HEK293 (cell line): ENCODE results near the gene CD40LG.

Experiments
- CTCF ChIA-PET: fragments of 350-600 bp; formaldehyde crosslinking; extraction: SDS; loops from one replicate; lab custom pipeline; 2021; ENCODE audit warnings: antibody characterized with exemption; lab: Yijun Ruan, JAX
- POLR2A ChIA-PET: fragments of 300-600 bp; formaldehyde crosslinking; extraction: SDS; loops from one replicate; lab custom pipeline; 2020; ENCODE audit warnings: antibody characterized with exemption, inconsistent platforms; lab: Yijun Ruan, JAX
- H3K27ac ChIP-seq: fragments of 200-500 bp; sonication (Bioruptor generic); 2 replicates; pipeline ENCODE4 v1.5.1; 2014; ENCODE audit warnings: low read depth, low read length, control low read depth, inconsistent platforms; ENCODE audit errors: extremely low read depth
- H3K36me3 ChIP-seq, 2 experiments: fragments of 200-500 bp in 1 of 2; sonication (Bioruptor generic) in 1 of 2; 1 replicate in 1 of 2; 2 replicates in 1 of 2; pipeline ENCODE4 v1.5.1; 2014 to 2017; ENCODE audit warnings: inconsistent platforms in 2 of 2, low read length in 2 of 2; ENCODE audit not compliant: control insufficient read depth in 2 of 2, insufficient read depth in 1 of 2
- H3K4me1 ChIP-seq: fragments of 200-500 bp; sonication (Bioruptor generic); 2 replicates; pipeline ENCODE4 v1.5.1; 2014; ENCODE audit warnings: mild to moderate bottlenecking, low read length, inconsistent platforms; ENCODE audit not compliant: control insufficient read depth, insufficient read depth
- H3K4me3 ChIP-seq: 2 replicates; pipeline ENCODE4 v1.5.1; 2011; ENCODE audit warnings: low read depth, mild to moderate bottlenecking, control low read depth, low read length, moderate library complexity
- H3K9me3 ChIP-seq: fragments of 200-500 bp; sonication (Bioruptor generic); 2 replicates; pipeline ENCODE4 v1.5.1; 2014; ENCODE audit warnings: low read depth, low read length, inconsistent platforms; ENCODE audit not compliant: control insufficient read depth, insufficient read depth
- ZFP37 ChIP-seq: fragments of 450-650 bp; formaldehyde crosslinking; IDR thresholded peaks from 2 replicates; pipeline ENCODE4 v1.5.1; 2016; ENCODE audit warnings: missing biosample characterization, missing genetic modification characterization
- ZFP41 ChIP-seq: fragments of 450-650 bp; formaldehyde crosslinking; IDR thresholded peaks from 2 replicates; pipeline ENCODE4 v1.5.1; 2016; ENCODE audit warnings: missing biosample characterization, missing genetic modification characterization, borderline replicate concordance
- ZNF19 ChIP-seq: fragments of 450-650 bp; formaldehyde crosslinking; IDR thresholded peaks from 2 replicates; pipeline ENCODE4; 2016; ENCODE audit warnings: missing biosample characterization, missing genetic modification characterization, low read depth
- ZNF37A ChIP-seq: fragments of 450-650 bp; IDR thresholded peaks from 2 replicates; pipeline ENCODE4 v1.5.1; 2018; ENCODE audit warnings: missing biosample characterization, missing genetic modification characterization
- ZNF391 ChIP-seq: fragments of 450-650 bp; formaldehyde crosslinking; IDR thresholded peaks from 2 replicates; pipeline ENCODE4 v1.5.1; 2016; ENCODE audit warnings: low read depth, missing biosample characterization, missing genetic modification characterization, borderline replicate concordance
- ZNF514 ChIP-seq: fragments of 450-650 bp; formaldehyde crosslinking; IDR thresholded peaks from 2 replicates; pipeline ENCODE4 v1.5.1; 2016; ENCODE audit warnings: missing biosample characterization, missing genetic modification characterization
- ZNF621 ChIP-seq: fragments of 450-650 bp; formaldehyde crosslinking; IDR thresholded peaks from 2 replicates; pipeline ENCODE4 v1.5.1; 2017; ENCODE audit warnings: missing biosample characterization, missing genetic modification characterization
- ZNF677 ChIP-seq: fragments of 450-650 bp; IDR thresholded peaks from 2 replicates; pipeline ENCODE4 v1.5.0; 2018; ENCODE audit warnings: missing biosample characterization, mild to moderate bottlenecking, missing genetic modification characterization, moderate library complexity
- ZSCAN16 ChIP-seq: fragments of 450-650 bp; formaldehyde crosslinking; IDR thresholded peaks from 2 replicates; pipeline ENCODE4 v1.5.1; 2016; ENCODE audit warnings: missing biosample characterization, missing genetic modification characterization
- TF ChIP-seq, protein P1 (sequence below): fragments of 450-650 bp; formaldehyde crosslinking; IDR thresholded peaks from 2 replicates; pipeline ENCODE4 v1.5.1; 2016; ENCODE audit warnings: missing biosample characterization, missing genetic modification characterization
- TF ChIP-seq, protein P2 (sequence below): fragments of 450-650 bp; formaldehyde crosslinking; IDR thresholded peaks from 2 replicates; pipeline ENCODE4 v1.5.1; 2016; ENCODE audit warnings: missing biosample characterization, missing genetic modification characterization, borderline replicate concordance
- TF ChIP-seq, protein P3 (sequence below): sonication (generic); formaldehyde crosslinking; IDR thresholded peaks from 2 replicates; pipeline ENCODE4 v1.8.1; 2022; ENCODE audit warnings: mild to moderate bottlenecking, moderate library complexity, missing genetic modification reagents
- TF ChIP-seq, protein P4 (sequence below): fragments of 450-650 bp; formaldehyde crosslinking; IDR thresholded peaks from 2 replicates; pipeline ENCODE4 v1.5.1; 2016; ENCODE audit warnings: missing biosample characterization, missing genetic modification characterization
- TF ChIP-seq, protein P5 (sequence below): fragments of 450-650 bp; formaldehyde crosslinking; IDR thresholded peaks from 2 replicates; pipeline ENCODE4 v1.5.1; 2016; ENCODE audit warnings: missing biosample characterization, missing genetic modification characterization, borderline replicate concordance
- TF ChIP-seq, protein P6 (sequence below): fragments of 450-650 bp; formaldehyde crosslinking; IDR thresholded peaks from 2 replicates; pipeline ENCODE4 v1.5.0; 2017; ENCODE audit warnings: missing biosample characterization, missing genetic modification characterization, borderline replicate concordance

CD40LG gene

DNA sequence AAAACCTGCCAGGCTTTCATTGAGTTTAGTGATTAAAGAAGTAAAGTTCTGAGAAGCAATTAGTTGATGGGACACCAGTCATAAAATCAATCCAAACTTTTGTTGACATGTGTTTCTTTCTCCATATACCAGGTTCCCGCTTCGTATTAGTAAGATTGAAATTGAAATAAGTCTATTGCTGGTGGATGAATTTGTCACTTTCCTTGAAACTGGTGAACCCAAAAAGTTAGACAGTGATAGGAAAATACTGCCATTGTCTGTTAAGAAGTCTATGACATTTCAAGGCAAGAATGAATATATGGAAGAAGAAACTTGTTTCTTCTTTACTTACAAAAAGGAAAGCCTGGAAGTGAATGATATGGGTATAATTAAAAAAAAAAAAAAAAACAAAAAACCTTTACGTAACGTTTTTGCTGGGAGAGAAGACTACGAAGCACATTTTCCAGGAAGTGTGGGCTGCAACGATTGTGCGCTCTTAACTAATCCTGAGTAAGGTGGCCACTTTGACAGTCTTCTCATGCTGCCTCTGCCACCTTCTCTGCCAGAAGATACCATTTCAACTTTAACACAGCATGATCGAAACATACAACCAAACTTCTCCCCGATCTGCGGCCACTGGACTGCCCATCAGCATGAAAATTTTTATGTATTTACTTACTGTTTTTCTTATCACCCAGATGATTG lies at the start of gene CD40LG:
Gene CD40LG (plus strand): TSS at position 482 of the 684 bp plus-strand sequence. CDS start 91 bp downstream, at position 573.
- TF ChIP-seq, protein P1, sequence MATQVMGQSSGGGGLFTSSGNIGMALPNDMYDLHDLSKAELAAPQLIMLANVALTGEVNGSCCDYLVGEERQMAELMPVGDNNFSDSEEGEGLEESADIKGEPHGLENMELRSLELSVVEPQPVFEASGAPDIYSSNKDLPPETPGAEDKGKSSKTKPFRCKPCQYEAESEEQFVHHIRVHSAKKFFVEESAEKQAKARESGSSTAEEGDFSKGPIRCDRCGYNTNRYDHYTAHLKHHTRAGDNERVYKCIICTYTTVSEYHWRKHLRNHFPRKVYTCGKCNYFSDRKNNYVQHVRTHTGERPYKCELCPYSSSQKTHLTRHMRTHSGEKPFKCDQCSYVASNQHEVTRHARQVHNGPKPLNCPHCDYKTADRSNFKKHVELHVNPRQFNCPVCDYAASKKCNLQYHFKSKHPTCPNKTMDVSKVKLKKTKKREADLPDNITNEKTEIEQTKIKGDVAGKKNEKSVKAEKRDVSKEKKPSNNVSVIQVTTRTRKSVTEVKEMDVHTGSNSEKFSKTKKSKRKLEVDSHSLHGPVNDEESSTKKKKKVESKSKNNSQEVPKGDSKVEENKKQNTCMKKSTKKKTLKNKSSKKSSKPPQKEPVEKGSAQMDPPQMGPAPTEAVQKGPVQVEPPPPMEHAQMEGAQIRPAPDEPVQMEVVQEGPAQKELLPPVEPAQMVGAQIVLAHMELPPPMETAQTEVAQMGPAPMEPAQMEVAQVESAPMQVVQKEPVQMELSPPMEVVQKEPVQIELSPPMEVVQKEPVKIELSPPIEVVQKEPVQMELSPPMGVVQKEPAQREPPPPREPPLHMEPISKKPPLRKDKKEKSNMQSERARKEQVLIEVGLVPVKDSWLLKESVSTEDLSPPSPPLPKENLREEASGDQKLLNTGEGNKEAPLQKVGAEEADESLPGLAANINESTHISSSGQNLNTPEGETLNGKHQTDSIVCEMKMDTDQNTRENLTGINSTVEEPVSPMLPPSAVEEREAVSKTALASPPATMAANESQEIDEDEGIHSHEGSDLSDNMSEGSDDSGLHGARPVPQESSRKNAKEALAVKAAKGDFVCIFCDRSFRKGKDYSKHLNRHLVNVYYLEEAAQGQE (tag by site-specific recombination), result no peak
- TF ChIP-seq, protein P2, sequence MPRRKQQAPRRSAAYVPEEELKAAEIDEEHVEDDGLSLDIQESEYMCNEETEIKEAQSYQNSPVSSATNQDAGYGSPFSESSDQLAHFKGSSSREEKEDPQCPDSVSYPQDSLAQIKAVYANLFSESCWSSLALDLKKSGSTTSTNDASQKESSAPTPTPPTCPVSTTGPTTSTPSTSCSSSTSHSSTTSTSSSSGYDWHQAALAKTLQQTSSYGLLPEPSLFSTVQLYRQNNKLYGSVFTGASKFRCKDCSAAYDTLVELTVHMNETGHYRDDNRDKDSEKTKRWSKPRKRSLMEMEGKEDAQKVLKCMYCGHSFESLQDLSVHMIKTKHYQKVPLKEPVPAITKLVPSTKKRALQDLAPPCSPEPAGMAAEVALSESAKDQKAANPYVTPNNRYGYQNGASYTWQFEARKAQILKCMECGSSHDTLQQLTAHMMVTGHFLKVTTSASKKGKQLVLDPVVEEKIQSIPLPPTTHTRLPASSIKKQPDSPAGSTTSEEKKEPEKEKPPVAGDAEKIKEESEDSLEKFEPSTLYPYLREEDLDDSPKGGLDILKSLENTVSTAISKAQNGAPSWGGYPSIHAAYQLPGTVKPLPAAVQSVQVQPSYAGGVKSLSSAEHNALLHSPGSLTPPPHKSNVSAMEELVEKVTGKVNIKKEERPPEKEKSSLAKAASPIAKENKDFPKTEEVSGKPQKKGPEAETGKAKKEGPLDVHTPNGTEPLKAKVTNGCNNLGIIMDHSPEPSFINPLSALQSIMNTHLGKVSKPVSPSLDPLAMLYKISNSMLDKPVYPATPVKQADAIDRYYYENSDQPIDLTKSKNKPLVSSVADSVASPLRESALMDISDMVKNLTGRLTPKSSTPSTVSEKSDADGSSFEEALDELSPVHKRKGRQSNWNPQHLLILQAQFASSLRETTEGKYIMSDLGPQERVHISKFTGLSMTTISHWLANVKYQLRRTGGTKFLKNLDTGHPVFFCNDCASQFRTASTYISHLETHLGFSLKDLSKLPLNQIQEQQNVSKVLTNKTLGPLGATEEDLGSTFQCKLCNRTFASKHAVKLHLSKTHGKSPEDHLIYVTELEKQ (tag by site-specific recombination), result no peak
- TF ChIP-seq ZNF19 (tag by site-specific recombination) (no peak), ZNF621 (tag by site-specific recombination) (no peak), ZNF677 (no peak), ZNF37A (tag by site-specific recombination) (no peak)
- H3K36me3 ChIP-seq, result no peaks in the 10 kb centered on the region
- ChIA-PET POLR2A (no interaction called here), CTCF (interaction anchor here (0.6 kb wide), 1 partner anchor 35 kb away, joined by 5 read pairs; no protein-coding TSS in a partner anchor)
- no peak within 1 kb of the TSS for H3K27ac ChIP-seq
- H3K4me3 ChIP-seq, result no peak within 1 kb of the TSS
- H3K9me3 ChIP-seq, result no peaks in the 10 kb centered on the region
- H3K4me1 ChIP-seq, result no peaks in the 10 kb centered on the region

DNA sequence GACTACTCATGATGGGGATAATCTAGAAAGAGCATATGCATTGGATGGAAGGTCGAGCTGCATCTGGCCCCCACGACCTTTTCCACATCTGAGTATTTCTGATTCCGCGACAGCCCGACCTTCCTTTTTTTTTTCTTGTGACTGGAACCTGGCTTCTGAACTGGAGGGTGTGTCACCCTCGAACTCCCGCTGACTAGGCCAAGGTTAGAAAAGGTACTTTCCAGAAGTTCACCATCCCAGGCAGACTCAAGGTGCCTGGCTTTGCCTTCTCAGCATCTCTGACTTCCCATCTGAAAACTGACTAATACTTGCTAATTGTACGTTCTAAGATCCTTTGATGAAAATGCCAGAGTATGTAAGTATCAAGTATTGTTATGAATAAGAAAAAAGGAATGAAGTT lies 49.3 kb upstream of the CD40LG start:
- H3K27ac ChIP-seq, result no peak overlapping the region
- H3K36me3 ChIP-seq, result no peaks in the 10 kb centered on the region
- no peaks in the 10 kb centered on the region for H3K4me1 ChIP-seq
- TF ChIP-seq ZSCAN16 (tag by site-specific recombination), result no peak
- TF ChIP-seq, protein P3, sequence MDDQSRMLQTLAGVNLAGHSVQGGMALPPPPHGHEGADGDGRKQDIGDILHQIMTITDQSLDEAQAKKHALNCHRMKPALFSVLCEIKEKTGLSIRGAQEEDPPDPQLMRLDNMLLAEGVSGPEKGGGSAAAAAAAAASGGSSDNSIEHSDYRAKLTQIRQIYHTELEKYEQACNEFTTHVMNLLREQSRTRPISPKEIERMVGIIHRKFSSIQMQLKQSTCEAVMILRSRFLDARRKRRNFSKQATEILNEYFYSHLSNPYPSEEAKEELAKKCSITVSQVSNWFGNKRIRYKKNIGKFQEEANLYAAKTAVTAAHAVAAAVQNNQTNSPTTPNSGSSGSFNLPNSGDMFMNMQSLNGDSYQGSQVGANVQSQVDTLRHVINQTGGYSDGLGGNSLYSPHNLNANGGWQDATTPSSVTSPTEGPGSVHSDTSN (CRISPR knock-in tag), result no peak
- no peak for TF ChIP-seq ZNF391
- no peak for TF ChIP-seq ZFP37 (tag by site-specific recombination)
- TF ChIP-seq, protein P4, sequence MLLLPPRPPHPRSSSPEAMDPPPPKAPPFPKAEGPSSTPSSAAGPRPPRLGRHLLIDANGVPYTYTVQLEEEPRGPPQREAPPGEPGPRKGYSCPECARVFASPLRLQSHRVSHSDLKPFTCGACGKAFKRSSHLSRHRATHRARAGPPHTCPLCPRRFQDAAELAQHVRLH (tag by site-specific recombination), result no peak
- no peak for TF ChIP-seq ZNF514
- TF ChIP-seq, protein P5, sequence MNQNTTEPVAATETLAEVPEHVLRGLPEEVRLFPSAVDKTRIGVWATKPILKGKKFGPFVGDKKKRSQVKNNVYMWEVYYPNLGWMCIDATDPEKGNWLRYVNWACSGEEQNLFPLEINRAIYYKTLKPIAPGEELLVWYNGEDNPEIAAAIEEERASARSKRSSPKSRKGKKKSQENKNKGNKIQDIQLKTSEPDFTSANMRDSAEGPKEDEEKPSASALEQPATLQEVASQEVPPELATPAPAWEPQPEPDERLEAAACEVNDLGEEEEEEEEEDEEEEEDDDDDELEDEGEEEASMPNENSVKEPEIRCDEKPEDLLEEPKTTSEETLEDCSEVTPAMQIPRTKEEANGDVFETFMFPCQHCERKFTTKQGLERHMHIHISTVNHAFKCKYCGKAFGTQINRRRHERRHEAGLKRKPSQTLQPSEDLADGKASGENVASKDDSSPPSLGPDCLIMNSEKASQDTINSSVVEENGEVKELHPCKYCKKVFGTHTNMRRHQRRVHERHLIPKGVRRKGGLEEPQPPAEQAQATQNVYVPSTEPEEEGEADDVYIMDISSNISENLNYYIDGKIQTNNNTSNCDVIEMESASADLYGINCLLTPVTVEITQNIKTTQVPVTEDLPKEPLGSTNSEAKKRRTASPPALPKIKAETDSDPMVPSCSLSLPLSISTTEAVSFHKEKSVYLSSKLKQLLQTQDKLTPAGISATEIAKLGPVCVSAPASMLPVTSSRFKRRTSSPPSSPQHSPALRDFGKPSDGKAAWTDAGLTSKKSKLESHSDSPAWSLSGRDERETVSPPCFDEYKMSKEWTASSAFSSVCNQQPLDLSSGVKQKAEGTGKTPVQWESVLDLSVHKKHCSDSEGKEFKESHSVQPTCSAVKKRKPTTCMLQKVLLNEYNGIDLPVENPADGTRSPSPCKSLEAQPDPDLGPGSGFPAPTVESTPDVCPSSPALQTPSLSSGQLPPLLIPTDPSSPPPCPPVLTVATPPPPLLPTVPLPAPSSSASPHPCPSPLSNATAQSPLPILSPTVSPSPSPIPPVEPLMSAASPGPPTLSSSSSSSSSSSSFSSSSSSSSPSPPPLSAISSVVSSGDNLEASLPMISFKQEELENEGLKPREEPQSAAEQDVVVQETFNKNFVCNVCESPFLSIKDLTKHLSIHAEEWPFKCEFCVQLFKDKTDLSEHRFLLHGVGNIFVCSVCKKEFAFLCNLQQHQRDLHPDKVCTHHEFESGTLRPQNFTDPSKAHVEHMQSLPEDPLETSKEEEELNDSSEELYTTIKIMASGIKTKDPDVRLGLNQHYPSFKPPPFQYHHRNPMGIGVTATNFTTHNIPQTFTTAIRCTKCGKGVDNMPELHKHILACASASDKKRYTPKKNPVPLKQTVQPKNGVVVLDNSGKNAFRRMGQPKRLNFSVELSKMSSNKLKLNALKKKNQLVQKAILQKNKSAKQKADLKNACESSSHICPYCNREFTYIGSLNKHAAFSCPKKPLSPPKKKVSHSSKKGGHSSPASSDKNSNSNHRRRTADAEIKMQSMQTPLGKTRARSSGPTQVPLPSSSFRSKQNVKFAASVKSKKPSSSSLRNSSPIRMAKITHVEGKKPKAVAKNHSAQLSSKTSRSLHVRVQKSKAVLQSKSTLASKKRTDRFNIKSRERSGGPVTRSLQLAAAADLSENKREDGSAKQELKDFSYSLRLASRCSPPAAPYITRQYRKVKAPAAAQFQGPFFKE (tag by site-specific recombination), result no peak
- TF ChIP-seq, protein P6, sequence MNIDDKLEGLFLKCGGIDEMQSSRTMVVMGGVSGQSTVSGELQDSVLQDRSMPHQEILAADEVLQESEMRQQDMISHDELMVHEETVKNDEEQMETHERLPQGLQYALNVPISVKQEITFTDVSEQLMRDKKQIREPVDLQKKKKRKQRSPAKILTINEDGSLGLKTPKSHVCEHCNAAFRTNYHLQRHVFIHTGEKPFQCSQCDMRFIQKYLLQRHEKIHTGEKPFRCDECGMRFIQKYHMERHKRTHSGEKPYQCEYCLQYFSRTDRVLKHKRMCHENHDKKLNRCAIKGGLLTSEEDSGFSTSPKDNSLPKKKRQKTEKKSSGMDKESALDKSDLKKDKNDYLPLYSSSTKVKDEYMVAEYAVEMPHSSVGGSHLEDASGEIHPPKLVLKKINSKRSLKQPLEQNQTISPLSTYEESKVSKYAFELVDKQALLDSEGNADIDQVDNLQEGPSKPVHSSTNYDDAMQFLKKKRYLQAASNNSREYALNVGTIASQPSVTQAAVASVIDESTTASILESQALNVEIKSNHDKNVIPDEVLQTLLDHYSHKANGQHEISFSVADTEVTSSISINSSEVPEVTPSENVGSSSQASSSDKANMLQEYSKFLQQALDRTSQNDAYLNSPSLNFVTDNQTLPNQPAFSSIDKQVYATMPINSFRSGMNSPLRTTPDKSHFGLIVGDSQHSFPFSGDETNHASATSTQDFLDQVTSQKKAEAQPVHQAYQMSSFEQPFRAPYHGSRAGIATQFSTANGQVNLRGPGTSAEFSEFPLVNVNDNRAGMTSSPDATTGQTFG (tag by site-specific recombination), result no peak
- no peak for TF ChIP-seq ZFP41
- TF ChIP-seq, all 188 proteins: peak for 0
- POLR2A ChIA-PET, result no interaction called here
- CTCF ChIA-PET, result interaction anchor here (0.7 kb wide), 1 partner anchor 22 kb away, joined by 3 read pairs; no protein-coding TSS in a partner anchor
- Histone ChIP-seq H3K9me3 (no peaks in the 10 kb centered on the region; the same call in 1 of the 2 replicates), H3K4me3 (no peak overlapping the region)
